HepG2 (cell line): ENCODE results near the gene TXLNA. TPM values are rescaled to one million over a fixed set of nuclear protein-coding genes. Genes with fewer than 3 reads are reported as not detected.
A peak's percentile ranks its signal among the peaks of the same experiment; 100 is the strongest.

Experiments used
- ATAC-seq: fragments of 200-7000 bp; cut with Tn5 transposase; 3 replicates; pipeline ENCODE4 v1.9.1; 2020; ENCODE audit warnings: mild to moderate bottlenecking, moderate library complexity
- BruUV-seq: library from RNA; stranded (reverse); fragments of 400-500 nt; replicated peaks from 2 replicates; lab custom pipeline; 2021; lab: Mats Ljungman, UMichigan
- CTCF ChIA-PET: fragments of 300-600 bp; formaldehyde crosslinking; extraction: SDS; loops from one replicate; lab custom pipeline; 2021; ENCODE audit warnings: low total read pairs, inconsistent platforms, low intra/inter-chr PET ratio; lab: Yijun Ruan, JAX
- POLR2A ChIA-PET: fragments of 350-600 bp; sonication (Branson Sonifier 250); formaldehyde crosslinking; loops from one replicate; lab custom pipeline; 2020; ENCODE audit warnings: antibody characterized with exemption, inconsistent platforms; lab: Yijun Ruan, JAX
- DNase-seq: peaks from one replicate; pipeline ENCODE4 v3.0.0-alpha.2; 2015; ENCODE audit warnings: low spot score
- FAIRE-seq: peaks from 3 replicates; lab custom pipeline; 2011; peaks lifted over from hg19 to GRCh38; lab: Jason Lieb, UNC
- H2AFZ ChIP-seq: one replicate; pipeline ENCODE4 v1.6.1; 2011; ENCODE audit warnings: low read length, inconsistent platforms
- H3K27ac ChIP-seq: fragments of 300-600 bp; 3 replicates; pipeline ENCODE4 v1.8.0; 2011; ENCODE audit warnings: mixed run types, mild to moderate bottlenecking, mixed read lengths, low read length, inconsistent platforms; ENCODE audit not compliant: insufficient read depth; ENCODE audit errors: extremely low read length
- H3K27me3 ChIP-seq, 2 experiments: fragments of 200-600 bp in 1 of 2; 2 replicates in 1 of 2; 3 replicates in 1 of 2; pipeline versions ENCODE4 v1.6.0 to v1.8.0; 2011; ENCODE audit warnings: low read length in 2 of 2, mild to moderate bottlenecking in 2 of 2, moderate library complexity in 2 of 2, inconsistent platforms in 1 of 2; ENCODE audit not compliant: insufficient read depth in 2 of 2, control insufficient read depth in 1 of 2
- H3K36me3 ChIP-seq, 2 experiments: fragments of 200-600 bp in 1 of 2; replicated peaks in 1 of 2; 2 replicates in 1 of 2; 3 replicates in 1 of 2; pipeline versions ENCODE4 v1.5.1 to v1.8.0; 2011; ENCODE audit warnings: low read length in 2 of 2, inconsistent platforms in 1 of 2; ENCODE audit not compliant: insufficient read depth in 2 of 2, control insufficient read depth in 1 of 2
- H3K4me1 ChIP-seq: 2 replicates; pipeline ENCODE4 v1.5.1; 2012; ENCODE audit warnings: low read length, inconsistent platforms; ENCODE audit not compliant: insufficient read depth
- H3K4me2 ChIP-seq: 2 replicates; pipeline ENCODE4 v1.6.0; 2011; ENCODE audit warnings: low read depth, low read length, inconsistent platforms
- H3K4me3 ChIP-seq, 3 experiments: fragments of 200-600 bp in 1 of 3; sonication (generic), shearing (Covaris generic) in 1 of 3; replicated peaks in 1 of 3; 2 replicates each; pipeline ENCODE4 v1.5.1; 2011 to 2016; ENCODE audit warnings: low read length in 3 of 3, inconsistent platforms in 2 of 3, low read depth in 2 of 3, mild to moderate bottlenecking in 2 of 3, control low read depth in 1 of 3, mixed read lengths in 1 of 3; ENCODE audit not compliant: insufficient read depth in 1 of 3
- H3K79me2 ChIP-seq: one replicate; pipeline ENCODE4 v1.6.1; 2011; ENCODE audit warnings: low read length, inconsistent platforms; ENCODE audit not compliant: insufficient read depth
- H3K9ac ChIP-seq: 2 replicates; pipeline ENCODE4 v1.6.0; 2011; ENCODE audit warnings: mild to moderate bottlenecking, low read depth, low read length, inconsistent platforms; ENCODE audit not compliant: insufficient read depth
- H3K9me3 ChIP-seq: 2 replicates; pipeline ENCODE4 v1.5.1; 2012; ENCODE audit warnings: mild to moderate bottlenecking, low read length
- H4K20me1 ChIP-seq: 2 replicates; pipeline ENCODE4 v1.6.0; 2011; ENCODE audit warnings: inconsistent platforms, mild to moderate bottlenecking, low read length, moderate library complexity; ENCODE audit not compliant: insufficient read depth
- ELF3 ChIP-seq: IDR thresholded peaks from 2 replicates; pipeline ENCODE4 v1.6.1; 2016; ENCODE audit warnings: missing genetic modification reagents, missing compliant biosample characterization
- HNRNPH1 ChIP-seq: fragments of 200-400 bp; formaldehyde crosslinking; optimal IDR thresholded peaks from 2 replicates; pipeline ENCODE3; 2017; ENCODE audit warnings: mild to moderate bottlenecking, low read depth, low read length
- KDM4B ChIP-seq: sonication (generic); formaldehyde crosslinking; IDR thresholded peaks from 2 replicates; pipeline ENCODE4 v1.4.0; 2020; ENCODE audit warnings: missing genetic modification reagents
- NCOA1 ChIP-seq: sonication (generic); formaldehyde crosslinking; IDR thresholded peaks from 2 replicates; pipeline ENCODE4 v1.9.0; 2021; ENCODE audit warnings: missing genetic modification reagents
- PBX2 ChIP-seq: IDR thresholded peaks from 2 replicates; pipeline ENCODE4 v1.6.1; 2016; ENCODE audit warnings: control low read depth
- SYNCRIP ChIP-seq: fragments of 200-400 bp; formaldehyde crosslinking; IDR thresholded peaks from 2 replicates; pipeline ENCODE4 v1.6.1; 2018; ENCODE audit warnings: mild to moderate bottlenecking, low read depth, low read length; ENCODE audit not compliant: insufficient read depth
- TEAD3 ChIP-seq: optimal IDR thresholded peaks from 2 replicates; pipeline ENCODE3; 2016; ENCODE audit warnings: borderline replicate concordance
- THRA ChIP-seq: sonication (generic); formaldehyde crosslinking; IDR thresholded peaks from 2 replicates; pipeline ENCODE4 v1.4.0; 2020; ENCODE audit warnings: missing genetic modification reagents, borderline replicate concordance
- YY1 ChIP-seq: IDR thresholded peaks from 2 replicates; pipeline ENCODE4 v1.6.1; 2011; ENCODE audit warnings: low read length, low read depth, moderate library complexity, mild to moderate bottlenecking; ENCODE audit not compliant: insufficient read depth, insufficient replicate concordance
- ZBTB8A ChIP-seq: sonication (generic); formaldehyde crosslinking; IDR thresholded peaks from 2 replicates; pipeline ENCODE4 v1.4.0; 2020; ENCODE audit warnings: mild to moderate bottlenecking, low read depth, missing genetic modification reagents, borderline replicate concordance
- ZFP91 ChIP-seq: sonication (generic); formaldehyde crosslinking; IDR thresholded peaks from 2 replicates; pipeline ENCODE4 v1.9.0; 2022; ENCODE audit warnings: missing genetic modification reagents, mild to moderate bottlenecking, borderline replicate concordance
- ZNF317 ChIP-seq: sonication (generic); formaldehyde crosslinking; IDR thresholded peaks from 2 replicates; pipeline ENCODE4 v1.5.0; 2020; ENCODE audit warnings: mild to moderate bottlenecking, missing genetic modification reagents
- ZNF547 ChIP-seq: sonication (generic); formaldehyde crosslinking; IDR thresholded peaks from 2 replicates; pipeline ENCODE4 v1.5.1; 2020; ENCODE audit warnings: mild to moderate bottlenecking, missing genetic modification reagents
- ZNF891 ChIP-seq: sonication (generic); formaldehyde crosslinking; IDR thresholded peaks from 2 replicates; pipeline ENCODE4 v1.5.0; 2020; ENCODE audit warnings: mild to moderate bottlenecking, missing genetic modification reagents
- WGBS: methylation state at CpG from one replicate; pipeline ENCODE4 v1.1.6; 2017; ENCODE audit warnings: low lambda C conversion rate; 5-methylcytosine and 5-hydroxymethylcytosine counted together
- in situ Hi-C: cut with HindIII; loops from 2 replicates; pipeline ENCODE4 v1.10.0; 2017; ENCODE audit warnings: low pct_unique_long_range_greater_than_20kb; ENCODE audit not compliant: extremely low pct_ligation_motif_present
- intact Hi-C: fragments of 100-400 bp; cut with micrococcal nuclease; formaldehyde crosslinking; loops from one replicate; pipeline ENCODE4 v1.10.0; 2022; ENCODE audit not compliant: unreplicated experiment
- polyA plus RNA-seq, 8 experiments: library from polyadenylated mRNA; depleted of rRNA in 3 of 8; stranded (reverse) in 7 of 8; unstranded in 1 of 8; fragments of >200 nt; fragmentation: Illumina TruSeq in 4 of 8; extraction: Trizol in 4 of 8; gene quantifications; 2 replicates each; pipeline versions ENCODE4 v1.2.1 to v1.2.3, GENCODE V29; 2011 to 2016; ENCODE audit warnings: low read depth in 4 of 8, missing spikeins in 1 of 8, mixed read lengths in 1 of 8; ENCODE audit not compliant: insufficient read depth in 1 of 8
- total RNA-seq, 5 experiments: library from RNA; depleted of rRNA; stranded (reverse); fragments of >200 nt; fragmentation: Illumina TruSeq; extraction: Trizol; gene quantifications; 2 replicates each; pipeline ENCODE4 v1.2.3, GENCODE V29; 2016; ENCODE audit warnings: low read depth in 1 of 5

Gene TXLNA
- total and polyA plus RNA-seq, 2 of the 13 experiments (the other 11 are each of a cell fraction or from before 2014, with no cell fraction given), result 29.6 to 67.8 TPM

- intact Hi-C loops, result loop anchor here (1.0 kb wide), 1 partner anchor 100 kb away; no protein-coding TSS in a partner anchor
- FAIRE-seq (peak; percentile 81), DNase-seq (peak; percentile 61), ATAC-seq (peak; percentile 95)
- H2AFZ ChIP-seq, result no peak overlapping the region
- H3K9ac ChIP-seq, result no peak overlapping the region
- ChIA-PET CTCF (interaction anchor here (0.7 to 2.0 kb wide), 6 partner anchors 32 to 198 kb away, joined by 3 to 11 read pairs (median 4); no protein-coding TSS in a partner anchor), POLR2A (interaction anchor here (0.8 to 2.6 kb wide), 13 partner anchors 10 to 178 kb away, joined by 3 to 22 read pairs (median 5); partner anchors contain the start of genes BSDC1, CCDC28B, FAM167B and HDAC1)
- H3K9me3 ChIP-seq, result no peaks in the 10 kb centered on the region
- H3K36me3 ChIP-seq, result peaks cover 11 to 30% of the 10 kb centered on the region in 2 experiments; a peak in 4 of 5 replicates
- H3K4me1 ChIP-seq, result peaks cover 16% of the 10 kb centered on the region
- peaks cover 2% of the 10 kb centered on the region for H3K79me2 ChIP-seq
- no peaks in the 10 kb centered on the region for H3K27me3 ChIP-seq
- H4K20me1 ChIP-seq, result no peaks in the 10 kb centered on the region
- no peak overlapping the region for H3K27ac ChIP-seq
- 82% methylated on average over 8 of the region's 10 CpGs for WGBS
- in situ Hi-C loops, result loop anchor here (10.0 kb wide), 1 partner anchor 199 kb away; no protein-coding TSS in a partner anchor
- BruUV-seq, result no TSS peak
- H3K4me3 ChIP-seq, result no peak overlapping the region
- no peak overlapping the region for H3K4me2 ChIP-seq
- TF ChIP-seq THRA (CRISPR knock-in tag) (no peak), ZNF891 (CRISPR knock-in tag) (no peak), SYNCRIP (no peak), TEAD3 (CRISPR knock-in tag) (peak; percentile 38), YY1 (peak; percentile 8), KDM4B (CRISPR knock-in tag) (0 out of 2 replicates have a peak, but pooled peaks have one; percentile 18), ZNF547 (CRISPR knock-in tag) (no peak), ZBTB8A (no peak), ZFP91 (peak; percentile 46), NCOA1 (no peak), PBX2 (CRISPR knock-in tag) (no peak), HNRNPH1 (no peak), ZNF317 (CRISPR knock-in tag) (no peak), ELF3 (CRISPR knock-in tag) (0 out of 2 replicates have a peak, but pooled peaks have one; percentile 12)
Measured at GRCh38 chr1:32215629-32216480, 36.4 kb downstream of the TXLNA start.
